HG03565 (cell line): Measurements from ENCODE around the gene CAMTA2.
"Not testable (repeated sequence)": the region's sequence is repeated elsewhere in the genome, so short reads cannot be mapped to it uniquely, and the experiment has no call there.

Experiments used
- ATAC-seq: cut with Tn5 transposase; IDR thresholded peaks from one replicate; pipeline ENCODE4 v1.9.1; 2021; ENCODE audit warnings: mild to moderate bottlenecking, moderate library complexity; ENCODE audit not compliant: unreplicated experiment

The CAMTA2 gene

DNA sequence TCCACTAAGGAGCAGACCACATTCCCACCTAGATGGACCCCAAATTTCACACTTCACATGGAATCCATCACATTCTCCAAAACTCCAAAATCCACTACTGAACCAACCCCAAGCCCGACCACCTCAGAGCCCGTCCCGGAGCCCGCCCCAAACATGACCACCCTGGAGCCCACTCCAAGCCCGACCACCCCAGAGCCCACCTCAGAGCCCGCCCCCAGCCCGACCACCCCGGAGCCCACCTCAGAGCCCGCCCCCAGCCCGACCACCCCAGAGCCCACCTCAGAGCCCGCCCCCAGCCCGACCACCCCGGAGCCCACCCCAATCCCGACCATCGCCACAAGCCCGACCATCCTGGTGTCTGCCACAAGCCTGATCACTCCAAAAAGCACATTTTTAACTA is 53.8 kb downstream of the CAMTA2 start:
- no peak for ATAC-seq

- ATAC-seq = no peak
Measured at GRCh38 chr17:4932756-4933155, 54.7 kb downstream of the CAMTA2 start.

GRCh38 chr17:4931963-4932362 is 55.5 kb downstream of the CAMTA2 start, which contains the start of gene GP1BA:
Gene GP1BA, plus strand, starts transcription at chr17:4932277. Its CDS starts 328 bp downstream, at chr17:4932605.
- ATAC-seq = no peak

GRCh38 chr17:4928881-4929280 is 58.6 kb downstream of the CAMTA2 start:
- ATAC-seq = no peak

DNA sequence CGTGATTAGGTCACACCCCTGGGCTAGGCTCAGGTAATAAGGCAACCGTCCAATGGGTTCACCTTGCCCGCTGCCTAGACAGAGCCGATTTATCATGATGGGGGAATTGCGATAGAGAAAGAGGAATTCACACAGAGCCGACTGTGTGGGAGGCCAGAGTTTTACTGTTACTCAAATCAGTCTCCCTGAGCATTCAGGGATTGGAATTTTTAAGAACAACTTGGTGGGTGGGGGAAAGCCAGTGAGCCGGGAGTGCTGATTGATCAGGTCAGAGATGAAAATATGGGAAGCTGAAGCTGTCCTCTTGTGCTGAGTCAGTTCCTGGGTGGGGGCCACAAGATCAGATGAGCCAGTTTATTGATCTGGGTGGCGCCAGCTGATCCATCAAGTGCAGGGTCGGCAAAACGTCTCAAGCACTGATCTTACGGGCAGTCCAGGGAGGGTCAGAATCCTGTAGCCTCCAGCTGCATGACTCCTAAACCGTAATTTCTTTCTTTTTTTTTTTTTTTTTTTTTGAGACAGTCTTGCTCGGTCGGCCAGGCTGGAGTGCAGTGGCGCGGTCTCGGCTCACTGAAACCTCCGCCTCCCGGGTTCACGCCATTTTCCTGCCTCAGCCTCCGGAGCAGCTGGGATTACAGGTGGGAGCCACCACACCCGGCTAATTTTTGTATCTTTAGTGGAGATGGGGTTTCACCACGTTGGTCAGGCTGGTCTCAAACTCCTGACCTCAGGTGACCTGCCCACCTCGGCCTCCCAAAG is 60.7 kb downstream of the CAMTA2 start:
- ATAC-seq = not testable (repeated sequence)

DNA sequence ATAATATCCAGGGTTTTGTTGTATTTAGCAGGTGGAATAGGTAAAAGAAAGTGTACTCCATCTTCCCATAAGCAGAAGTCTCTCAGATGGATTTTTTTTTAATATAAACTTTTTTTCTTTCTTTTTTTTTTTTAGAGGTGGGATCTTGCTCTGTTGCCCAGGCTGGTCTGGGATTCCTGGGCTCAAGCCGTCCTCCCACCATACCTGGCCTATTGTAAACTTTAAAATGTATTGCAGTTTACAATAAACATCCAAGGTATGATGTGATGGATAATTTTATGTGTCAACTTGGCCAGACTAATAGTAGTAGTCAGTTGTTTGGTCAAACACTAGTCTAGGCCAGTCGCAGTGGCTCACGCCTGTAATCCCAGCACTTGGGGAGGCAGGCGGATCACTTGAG is 66.2 kb downstream of the CAMTA2 start:
- no peak for ATAC-seq

DNA sequence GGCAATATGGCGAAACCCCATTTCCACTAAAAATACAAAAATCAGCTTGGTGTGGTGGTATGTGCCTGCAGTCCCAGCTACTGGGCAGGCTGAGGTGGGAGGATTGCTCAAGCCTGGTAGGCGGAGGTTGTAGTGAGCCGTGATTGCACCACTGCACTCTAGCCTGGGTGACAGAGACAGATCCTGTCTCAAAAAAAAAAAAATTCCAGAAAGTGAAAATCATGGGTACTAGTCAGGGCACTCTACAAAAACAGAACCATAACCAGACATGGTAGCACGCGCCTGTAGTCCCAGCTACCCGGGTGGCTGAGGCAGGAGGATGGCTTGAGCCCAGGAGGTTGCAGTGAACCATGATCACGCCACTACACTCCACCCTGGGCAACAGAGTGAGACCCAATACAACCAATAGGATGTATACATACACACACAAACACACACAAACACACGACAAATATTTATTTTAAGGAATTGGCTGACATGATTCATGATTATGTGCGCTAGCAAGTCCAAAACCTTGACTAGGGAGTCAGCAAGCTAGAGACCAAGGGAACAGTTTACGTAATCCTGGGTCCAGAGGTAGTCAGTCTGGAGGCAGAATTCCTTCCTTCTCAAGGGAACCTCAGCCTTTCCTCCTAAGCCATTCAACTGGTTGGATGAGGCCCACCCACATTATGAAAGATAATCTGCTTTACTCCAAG is 67.0 kb downstream of the CAMTA2 start:
- no peak for ATAC-seq

DNA sequence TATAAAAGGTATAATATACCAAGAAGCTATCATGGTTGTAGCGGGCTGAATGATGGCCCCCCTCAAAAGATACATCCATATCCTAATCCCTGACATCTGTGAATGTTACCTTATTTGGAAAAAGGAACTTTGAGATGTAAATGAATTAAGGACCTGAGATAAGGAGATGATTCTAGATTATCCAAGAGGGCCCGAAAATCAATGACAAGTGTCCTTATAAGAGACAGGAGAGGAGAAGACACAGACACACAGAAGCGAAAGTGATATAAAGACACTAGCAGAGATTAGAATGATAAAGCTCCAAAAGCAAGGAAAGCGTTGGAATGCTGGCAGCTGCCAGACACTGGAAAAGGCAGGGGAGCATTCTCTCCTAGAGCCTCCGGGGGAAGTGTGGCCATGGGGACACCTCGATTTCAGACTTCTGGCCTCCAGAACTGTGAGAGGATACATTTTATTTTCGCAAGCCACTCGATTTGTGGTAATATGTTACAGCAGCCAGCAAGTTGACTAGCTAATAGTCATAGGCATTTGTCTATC is 67.9 kb downstream of the CAMTA2 start:
- ATAC-seq = no peak
